Measurements from ENCODE around the gene SMIM32.

SMIM32 gene

GRCh38 chr5:136182618-136183017, 10.3 kb downstream of the SMIM32 start:
- Mint-ChIP-seq H3K36me3 (ENCODE audit: low read depth) (peaks cover 24% of the 10 kb centered on the region), H3K27ac (no peak overlapping the region), H3K27me3 (no peaks in the 10 kb centered on the region), H3K4me1 (ENCODE audit: low read depth) (no peaks in the 10 kb centered on the region), H3K9me3 (no peaks in the 10 kb centered on the region), H3K4me3 (no peak overlapping the region)

- no peak overlapping the region for H3K4me3 Mint-ChIP-seq
- H3K27me3 Mint-ChIP-seq, result no peaks in the 10 kb centered on the region
- no peaks in the 10 kb centered on the region for H3K9me3 Mint-ChIP-seq
- peaks cover 32% of the 10 kb centered on the region for H3K36me3 Mint-ChIP-seq (ENCODE audit: low read depth)
- H3K27ac Mint-ChIP-seq, result no peak overlapping the region
- H3K4me1 Mint-ChIP-seq (ENCODE audit: low read depth), result no peaks in the 10 kb centered on the region
These were observed 18.8 kb downstream of the SMIM32 start for GRCh38 chr5:136174021-136174659.

GRCh38 chr5:136169218-136169617, 23.7 kb downstream of the SMIM32 start:
- Mint-ChIP-seq H3K4me3 (no peak overlapping the region), H3K9me3 (no peaks in the 10 kb centered on the region), H3K27me3 (no peaks in the 10 kb centered on the region), H3K36me3 (ENCODE audit: low read depth) (peaks cover 34% of the 10 kb centered on the region), H3K4me1 (ENCODE audit: low read depth) (no peaks in the 10 kb centered on the region), H3K27ac (no peak overlapping the region)

GRCh38 chr5:136166909-136167308, 26.1 kb downstream of the SMIM32 start:
- no peaks in the 10 kb centered on the region for H3K27me3 Mint-ChIP-seq
- H3K4me1 Mint-ChIP-seq (ENCODE audit: low read depth), result no peaks in the 10 kb centered on the region
- peaks cover 18% of the 10 kb centered on the region for H3K36me3 Mint-ChIP-seq (ENCODE audit: low read depth)
- no peak overlapping the region for H3K4me3 Mint-ChIP-seq
- H3K9me3 Mint-ChIP-seq, result no peaks in the 10 kb centered on the region
- no peak overlapping the region for H3K27ac Mint-ChIP-seq

- no peaks in the 10 kb centered on the region for H3K27me3 Mint-ChIP-seq
- peaks cover 22% of the 10 kb centered on the region for H3K36me3 Mint-ChIP-seq (ENCODE audit: low read depth)
- H3K9me3 Mint-ChIP-seq, result no peaks in the 10 kb centered on the region
- H3K4me1 Mint-ChIP-seq (ENCODE audit: low read depth), result no peaks in the 10 kb centered on the region
- H3K27ac Mint-ChIP-seq, result no peak overlapping the region
- H3K4me3 Mint-ChIP-seq, result no peak overlapping the region
These were observed 28.7 kb downstream of the SMIM32 start for GRCh38 chr5:136164226-136164625.

GRCh38 chr5:136162008-136162407, 31.0 kb downstream of the SMIM32 start:
- Mint-ChIP-seq H3K27me3 (no peaks in the 10 kb centered on the region), H3K27ac (no peak overlapping the region), H3K36me3 (ENCODE audit: low read depth) (peaks cover 10% of the 10 kb centered on the region), H3K9me3 (no peaks in the 10 kb centered on the region), H3K4me3 (no peak overlapping the region), H3K4me1 (ENCODE audit: low read depth) (no peaks in the 10 kb centered on the region)

- peaks cover 14% of the 10 kb centered on the region for H3K36me3 Mint-ChIP-seq (ENCODE audit: low read depth)
- H3K4me3 Mint-ChIP-seq, result no peak overlapping the region
- no peaks in the 10 kb centered on the region for H3K9me3 Mint-ChIP-seq
- no peaks in the 10 kb centered on the region for H3K4me1 Mint-ChIP-seq (ENCODE audit: low read depth)
- H3K27ac Mint-ChIP-seq, result no peak overlapping the region
- H3K27me3 Mint-ChIP-seq, result no peaks in the 10 kb centered on the region
These were observed 33.5 kb downstream of the SMIM32 start for GRCh38 chr5:136159457-136159856.

- H3K9me3 Mint-ChIP-seq, result no peaks in the 10 kb centered on the region
- no peaks in the 10 kb centered on the region for H3K4me1 Mint-ChIP-seq (ENCODE audit: low read depth)
- peaks cover 18% of the 10 kb centered on the region for H3K36me3 Mint-ChIP-seq (ENCODE audit: low read depth)
- H3K27ac Mint-ChIP-seq, result no peak overlapping the region
- no peaks in the 10 kb centered on the region for H3K27me3 Mint-ChIP-seq
- H3K4me3 Mint-ChIP-seq, result no peak overlapping the region
These were observed 35.4 kb downstream of the SMIM32 start for GRCh38 chr5:136157514-136157913.

GRCh38 chr5:136155761-136156160, 37.2 kb downstream of the SMIM32 start:
- Mint-ChIP-seq H3K27ac (no peak overlapping the region), H3K27me3 (no peaks in the 10 kb centered on the region), H3K4me1 (ENCODE audit: low read depth) (no peaks in the 10 kb centered on the region), H3K36me3 (ENCODE audit: low read depth) (peaks cover 18% of the 10 kb centered on the region), H3K9me3 (no peaks in the 10 kb centered on the region), H3K4me3 (no peak overlapping the region)

GRCh38 chr5:136155078-136155477, 37.9 kb downstream of the SMIM32 start:
- H3K4me1 Mint-ChIP-seq (ENCODE audit: low read depth), result no peaks in the 10 kb centered on the region
- no peaks in the 10 kb centered on the region for H3K9me3 Mint-ChIP-seq
- H3K27ac Mint-ChIP-seq, result no peak overlapping the region
- peaks cover 17% of the 10 kb centered on the region for H3K36me3 Mint-ChIP-seq (ENCODE audit: low read depth)
- no peak overlapping the region for H3K4me3 Mint-ChIP-seq
- H3K27me3 Mint-ChIP-seq, result no peaks in the 10 kb centered on the region

GRCh38 chr5:136153581-136154236, 39.3 kb downstream of the SMIM32 start:
- Mint-ChIP-seq H3K27ac (no peak overlapping the region), H3K9me3 (no peaks in the 10 kb centered on the region), H3K27me3 (no peaks in the 10 kb centered on the region), H3K4me1 (ENCODE audit: low read depth) (no peaks in the 10 kb centered on the region), H3K36me3 (ENCODE audit: low read depth) (peaks cover 17% of the 10 kb centered on the region), H3K4me3 (no peak overlapping the region)

GRCh38 chr5:136149891-136150290, 43.1 kb downstream of the SMIM32 start:
- H3K9me3 Mint-ChIP-seq, result no peaks in the 10 kb centered on the region
- no peaks in the 10 kb centered on the region for H3K4me1 Mint-ChIP-seq (ENCODE audit: low read depth)
- no peak overlapping the region for H3K4me3 Mint-ChIP-seq
- no peak overlapping the region for H3K27ac Mint-ChIP-seq
- no peaks in the 10 kb centered on the region for H3K27me3 Mint-ChIP-seq
- peaks cover 12% of the 10 kb centered on the region for H3K36me3 Mint-ChIP-seq (ENCODE audit: low read depth)

- H3K4me1 Mint-ChIP-seq (ENCODE audit: low read depth), result no peaks in the 10 kb centered on the region
- no peak overlapping the region for H3K4me3 Mint-ChIP-seq
- no peaks in the 10 kb centered on the region for H3K9me3 Mint-ChIP-seq
These were observed 45.3 kb downstream of the SMIM32 start for GRCh38 chr5:136147632-136148031.

GRCh38 chr5:136146201-136146600, 46.8 kb downstream of the SMIM32 start:
- Mint-ChIP-seq H3K27ac (no peak overlapping the region), H3K27me3 (no peaks in the 10 kb centered on the region), H3K4me1 (ENCODE audit: low read depth) (no peaks in the 10 kb centered on the region), H3K9me3 (no peaks in the 10 kb centered on the region), H3K36me3 (ENCODE audit: low read depth) (no peaks in the 10 kb centered on the region), H3K4me3 (no peak overlapping the region)

More at GRCh38 chr5:136147632-136148031, 45.3 kb downstream of the SMIM32 start:
- Mint-ChIP-seq H3K27me3 (no peaks in the 10 kb centered on the region), H3K27ac (no peak overlapping the region), H3K36me3 (ENCODE audit: low read depth) (peaks cover 3% of the 10 kb centered on the region)

GRCh38 chr5:136145030-136145429, 47.9 kb downstream of the SMIM32 start:
- Mint-ChIP-seq H3K4me1 (ENCODE audit: low read depth) (no peaks in the 10 kb centered on the region), H3K27ac (no peak overlapping the region), H3K36me3 (ENCODE audit: low read depth) (no peaks in the 10 kb centered on the region), H3K4me3 (no peak overlapping the region), H3K27me3 (no peaks in the 10 kb centered on the region), H3K9me3 (no peaks in the 10 kb centered on the region)

GRCh38 chr5:136143763-136144162, 49.2 kb downstream of the SMIM32 start:
- no peaks in the 10 kb centered on the region for H3K4me1 Mint-ChIP-seq (ENCODE audit: low read depth)
- no peaks in the 10 kb centered on the region for H3K36me3 Mint-ChIP-seq (ENCODE audit: low read depth)
- H3K9me3 Mint-ChIP-seq, result no peaks in the 10 kb centered on the region
- no peak overlapping the region for H3K27ac Mint-ChIP-seq
- H3K4me3 Mint-ChIP-seq, result no peak overlapping the region
- no peaks in the 10 kb centered on the region for H3K27me3 Mint-ChIP-seq
